Measurements from ENCODE around the gene SSR2.

GRCh38 chr1:155976062-155976912, 44.5 kb downstream of the SSR2 start:
- TF ChIP-seq CTCF (conservative IDR thresholded peaks at IDR 0.05; ENCODE audit: low read length), result no peak
- no peak for TF ChIP-seq EZH2phosphoT487 (IDR thresholded peaks at IDR 0.05; ENCODE audit: borderline replicate concordance, low read depth, low read length)

All from OCI-LY7 (cell line).